Muscle layer of colon (tissue), 2 donors: ENCODE data around the gene SLC26A6.

ENCODE experiments used
- H3K27ac ChIP-seq: one replicate; pipeline ENCODE4 v1.7.0; 2013; ENCODE audit warnings: low read depth, mild to moderate bottlenecking, low read length, moderate library complexity
- H3K27me3 ChIP-seq, 2 donors: one replicate each; pipeline ENCODE4 v1.7.0; 2013; ENCODE audit warnings: low read length in 2 of 2, mild to moderate bottlenecking in 2 of 2; ENCODE audit not compliant: insufficient read depth in 2 of 2, control insufficient read depth in 1 of 2
- H3K36me3 ChIP-seq: one replicate; pipeline ENCODE4 v1.7.0; 2013; ENCODE audit warnings: mild to moderate bottlenecking, low read length; ENCODE audit not compliant: insufficient read depth
- H3K4me1 ChIP-seq: one replicate; pipeline ENCODE4 v1.7.0; 2013; ENCODE audit warnings: mild to moderate bottlenecking, low read length; ENCODE audit not compliant: insufficient read depth
- H3K4me3 ChIP-seq, 2 donors: one replicate each; pipeline ENCODE4 v1.7.0; 2013; ENCODE audit warnings: low read length in 2 of 2, low read depth in 1 of 2, mild to moderate bottlenecking in 1 of 2, moderate library complexity in 1 of 2
- H3K9ac ChIP-seq: one replicate; pipeline ENCODE4 v1.7.0; 2013; ENCODE audit warnings: low read length
- H3K9me3 ChIP-seq: one replicate; pipeline ENCODE4 v1.7.0; 2013; ENCODE audit warnings: mild to moderate bottlenecking, low read length
- donor health status: abdominal sarcoma.
- donor health status: Adenocarcinoma of cecum.

The SLC26A6 gene

GRCh38 chr3:48639944-48640606 is 4.8 kb upstream of the SLC26A6 start:
- Histone ChIP-seq H3K4me1 (peaks cover 8% of the 10 kb centered on the region), H3K4me3 (no peak overlapping the region), H3K9me3 (no peaks in the 10 kb centered on the region), H3K27me3 (no peaks in the 10 kb centered on the region), H3K9ac (no peak overlapping the region), H3K36me3 (no peaks in the 10 kb centered on the region), H3K27ac (no peak overlapping the region)

GRCh38 chr3:48637305-48637704 is 2.0 kb upstream of the SLC26A6 start:
- no peak overlapping the region for H3K9ac ChIP-seq
- no peak overlapping the region for H3K4me3 ChIP-seq
- no peaks in the 10 kb centered on the region for H3K27me3 ChIP-seq
- peaks cover 18% of the 10 kb centered on the region for H3K4me1 ChIP-seq
- H3K27ac ChIP-seq, result no peak overlapping the region
- no peaks in the 10 kb centered on the region for H3K9me3 ChIP-seq
- H3K36me3 ChIP-seq, result peaks cover 6% of the 10 kb centered on the region

GRCh38 chr3:48636149-48636655 is 941 bp upstream of the SLC26A6 start:
- H3K9ac ChIP-seq, result peak overlapping the region; percentile 41
- H3K4me3 ChIP-seq, result peak overlapping the region; percentile 84 to 96
- peaks cover 18% of the 10 kb centered on the region for H3K4me1 ChIP-seq
- no peaks in the 10 kb centered on the region for H3K27me3 ChIP-seq
- H3K9me3 ChIP-seq, result no peaks in the 10 kb centered on the region
- H3K36me3 ChIP-seq, result peaks cover 13% of the 10 kb centered on the region
- H3K27ac ChIP-seq, result peak overlapping the region; percentile 74

GRCh38 chr3:48634661-48635221 is 520 bp downstream of the SLC26A6 start:
- no peaks in the 10 kb centered on the region for H3K27me3 ChIP-seq
- H3K36me3 ChIP-seq, result peaks cover 25% of the 10 kb centered on the region
- peak overlapping the region; percentile 27 for H3K9ac ChIP-seq
- H3K9me3 ChIP-seq, result no peaks in the 10 kb centered on the region
- H3K4me1 ChIP-seq, result peaks cover 18% of the 10 kb centered on the region
- H3K27ac ChIP-seq, result peak overlapping the region; percentile 74
- H3K4me3 ChIP-seq, result peak overlapping the region; percentile 84 to 96

- Histone ChIP-seq H3K4me3 (no peak overlapping the region), H3K9ac (no peak overlapping the region), H3K36me3 (peaks cover 30% of the 10 kb centered on the region), H3K27ac (no peak overlapping the region), H3K9me3 (no peaks in the 10 kb centered on the region), H3K27me3 (no peaks in the 10 kb centered on the region), H3K4me1 (peaks cover 18% of the 10 kb centered on the region)
These were observed 1.5 kb downstream of the SLC26A6 start for GRCh38 chr3:48633743-48634142.

GRCh38 chr3:48633256-48633655 is 2.0 kb downstream of the SLC26A6 start:
- no peaks in the 10 kb centered on the region for H3K27me3 ChIP-seq
- no peak overlapping the region for H3K27ac ChIP-seq
- H3K9me3 ChIP-seq, result no peaks in the 10 kb centered on the region
- H3K4me3 ChIP-seq, result no peak overlapping the region
- peaks cover 30% of the 10 kb centered on the region for H3K36me3 ChIP-seq
- peaks cover 18% of the 10 kb centered on the region for H3K4me1 ChIP-seq
- no peak overlapping the region for H3K9ac ChIP-seq

GRCh38 chr3:48631516-48632448 is 3.5 kb downstream of the SLC26A6 start:
- Histone ChIP-seq H3K36me3 (peaks cover 43% of the 10 kb centered on the region), H3K27ac (no peak overlapping the region), H3K9ac (no peak overlapping the region), H3K27me3 (no peaks in the 10 kb centered on the region), H3K9me3 (no peaks in the 10 kb centered on the region), H3K4me3 (no peak overlapping the region), H3K4me1 (peaks cover 18% of the 10 kb centered on the region)

GRCh38 chr3:48630833-48631232 is 4.4 kb downstream of the SLC26A6 start:
- Histone ChIP-seq H3K4me1 (peaks cover 10% of the 10 kb centered on the region), H3K36me3 (peaks cover 46% of the 10 kb centered on the region), H3K4me3 (no peak overlapping the region), H3K27me3 (no peaks in the 10 kb centered on the region), H3K27ac (no peak overlapping the region), H3K9me3 (no peaks in the 10 kb centered on the region), H3K9ac (no peak overlapping the region)

GRCh38 chr3:48630407-48630806 is 4.9 kb downstream of the SLC26A6 start:
- no peaks in the 10 kb centered on the region for H3K9me3 ChIP-seq

GRCh38 chr3:48629894-48630293 is 5.4 kb downstream of the SLC26A6 start:
- no peak overlapping the region for H3K27ac ChIP-seq
- H3K9ac ChIP-seq, result no peak overlapping the region
- peaks cover 46% of the 10 kb centered on the region for H3K36me3 ChIP-seq
- no peaks in the 10 kb centered on the region for H3K27me3 ChIP-seq
- H3K4me1 ChIP-seq, result peaks cover 10% of the 10 kb centered on the region
- H3K9me3 ChIP-seq, result no peaks in the 10 kb centered on the region
- H3K4me3 ChIP-seq, result no peak overlapping the region

More at GRCh38 chr3:48630407-48630806, 4.9 kb downstream of the SLC26A6 start:
- no peak overlapping the region for H3K9ac ChIP-seq
- no peak overlapping the region for H3K27ac ChIP-seq
- no peak overlapping the region for H3K4me3 ChIP-seq
- peaks cover 46% of the 10 kb centered on the region for H3K36me3 ChIP-seq
- H3K27me3 ChIP-seq, result no peaks in the 10 kb centered on the region
- H3K4me1 ChIP-seq, result peaks cover 10% of the 10 kb centered on the region

GRCh38 chr3:48628277-48629017 is 6.8 kb downstream of the SLC26A6 start:
- Histone ChIP-seq H3K9me3 (no peaks in the 10 kb centered on the region), H3K36me3 (peaks cover 46% of the 10 kb centered on the region), H3K27me3 (no peaks in the 10 kb centered on the region), H3K27ac (no peak overlapping the region), H3K9ac (no peak overlapping the region), H3K4me3 (no peak overlapping the region), H3K4me1 (no peaks in the 10 kb centered on the region)
